NOMO-1 (cell line): ENCODE measurements around the gene NUAK2.
"Not testable (repeated sequence)": the region's sequence is repeated elsewhere in the genome, so short reads cannot be mapped to it uniquely, and the experiment has no call there.

Experiments used
- DNase-seq, 2 experiments: peaks; one replicate each; lab custom pipeline; 2025; ENCODE audit not compliant: unreplicated experiment in 2 of 2; lab: John Stamatoyannopoulos, UW

Gene NUAK2

GRCh38 chr1:205300149-205300548 lies 21.4 kb downstream of the NUAK2 start:
- DNase-seq, result no peak

- DNase-seq, result no peak
These were observed 23.2 kb downstream of the NUAK2 start for GRCh38 chr1:205298191-205298994.

- not testable (repeated sequence) for DNase-seq
These were observed 23.9 kb downstream of the NUAK2 start for GRCh38 chr1:205297546-205298177.

GRCh38 chr1:205296154-205296553 lies 25.4 kb downstream of the NUAK2 start:
- no peak for DNase-seq

GRCh38 chr1:205294934-205295333 lies 26.6 kb downstream of the NUAK2 start:
- DNase-seq, result no peak

GRCh38 chr1:205294175-205294917 lies 27.2 kb downstream of the NUAK2 start:
- DNase-seq, result no peak

GRCh38 chr1:205293350-205294074 lies 28.0 kb downstream of the NUAK2 start:
- no peak for DNase-seq

GRCh38 chr1:205291596-205291995 lies 29.9 kb downstream of the NUAK2 start:
- no peak for DNase-seq

- peak; percentile 98 to 99 for DNase-seq
These were observed 33.6 kb downstream of the NUAK2 start for GRCh38 chr1:205287767-205288559.

GRCh38 chr1:205287076-205287475 lies 34.5 kb downstream of the NUAK2 start:
- no peak for DNase-seq

GRCh38 chr1:205286335-205286950 lies 35.1 kb downstream of the NUAK2 start:
- peak; percentile 52 to 60 for DNase-seq

- DNase-seq, result peak; percentile 3 to 23
These were observed 36.0 kb downstream of the NUAK2 start for GRCh38 chr1:205285381-205286101.

- DNase-seq, result peak; percentile 97 to 98
These were observed 37.0 kb downstream of the NUAK2 start for GRCh38 chr1:205284420-205285144.

- DNase-seq, result no peak
These were observed 38.0 kb downstream of the NUAK2 start for GRCh38 chr1:205283270-205284147.

- DNase-seq, result not testable (repeated sequence)
These were observed 40.7 kb downstream of the NUAK2 start for GRCh38 chr1:205280666-205281395.

GRCh38 chr1:205279986-205280385 lies 41.6 kb downstream of the NUAK2 start:
- DNase-seq, result no peak

GRCh38 chr1:205276689-205277065 lies 44.9 kb downstream of the NUAK2 start:
- no peak for DNase-seq
